HEK293T (cell line): ENCODE results near the gene RALGPS2.

Source experiments
- ARNT ChIP-seq: fragments of 450-650 bp; IDR thresholded peaks from 2 replicates; pipeline ENCODE4 v1.6.1; 2017; ENCODE audit warnings: mild to moderate bottlenecking
- BHLHE40 ChIP-seq: fragments of 450-650 bp; IDR thresholded peaks from 2 replicates; pipeline ENCODE4 v1.6.1; 2016; ENCODE audit warnings: mild to moderate bottlenecking, moderate library complexity, borderline replicate concordance
- CTBP1 ChIP-seq: fragments of 450-650 bp; IDR thresholded peaks from 2 replicates; pipeline ENCODE4 v1.6.1; 2016; ENCODE audit warnings: borderline replicate concordance
- ELF4 ChIP-seq: fragments of 450-650 bp; IDR thresholded peaks from 2 replicates; pipeline ENCODE4 v1.6.1; 2017; ENCODE audit warnings: antibody characterized with exemption
- FOXA1 ChIP-seq: fragments of 450-650 bp; IDR thresholded peaks from 2 replicates; pipeline ENCODE4 v1.6.1; 2016; ENCODE audit warnings: mild to moderate bottlenecking
- FOXK2 ChIP-seq: fragments of 450-650 bp; IDR thresholded peaks from 2 replicates; pipeline ENCODE4 v1.6.1; 2016; ENCODE audit warnings: mild to moderate bottlenecking
- FOXM1 ChIP-seq: fragments of 450-650 bp; IDR thresholded peaks from 2 replicates; pipeline ENCODE4 v1.6.1; 2017; ENCODE audit warnings: mild to moderate bottlenecking, borderline replicate concordance
- HDGF ChIP-seq: fragments of 450-650 bp; IDR thresholded peaks from 2 replicates; pipeline ENCODE4 v1.6.1; 2017; ENCODE audit warnings: antibody characterized with exemption, borderline replicate concordance
- L3MBTL2 ChIP-seq: fragments of 450-650 bp; conservative IDR thresholded peaks from 2 replicates; pipeline ENCODE4 v1.6.1; 2016; ENCODE audit warnings: mild to moderate bottlenecking
- LEF1 ChIP-seq: fragments of 450-650 bp; IDR thresholded peaks from 2 replicates; pipeline ENCODE4 v1.6.1; 2017; ENCODE audit warnings: mild to moderate bottlenecking, borderline replicate concordance
- NFRKB ChIP-seq: fragments of 450-650 bp; IDR thresholded peaks from 2 replicates; pipeline ENCODE4 v1.6.1; 2016; ENCODE audit warnings: mild to moderate bottlenecking, moderate library complexity
- SUZ12 ChIP-seq: fragments of 450-650 bp; IDR thresholded peaks from 2 replicates; pipeline ENCODE4 v1.6.1; 2016; ENCODE audit warnings: mild to moderate bottlenecking
- TARDBP ChIP-seq: fragments of 450-650 bp; IDR thresholded peaks from 2 replicates; pipeline ENCODE4 v1.6.1; 2016
- ZNF384 ChIP-seq: fragments of 450-650 bp; IDR thresholded peaks from 2 replicates; pipeline ENCODE4 v1.6.1; 2016

DNA sequence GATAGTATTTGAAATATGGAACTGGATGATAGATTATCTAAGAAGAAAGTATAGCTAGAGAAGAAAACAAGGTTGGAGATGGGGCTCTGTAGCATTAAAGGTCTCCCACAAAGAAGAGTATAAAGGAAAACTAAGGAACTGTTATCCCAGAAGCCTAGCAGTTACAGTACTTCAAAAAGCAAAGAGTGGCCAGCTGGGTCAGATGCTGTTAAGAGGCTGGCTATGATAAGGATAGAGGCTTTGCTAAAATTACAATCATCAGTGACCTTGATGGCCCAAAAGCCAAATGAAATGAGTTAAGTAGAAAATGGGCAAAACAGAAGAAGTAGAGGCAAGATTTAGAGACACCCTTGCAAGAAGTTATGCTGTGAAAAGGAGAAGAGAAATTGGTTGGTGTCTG lies 170.9 kb downstream of the RALGPS2 start:
- TF ChIP-seq NFRKB (no peak), SUZ12 (no peak), TARDBP (no peak), HDGF (no peak), FOXK2 (no peak), FOXM1 (no peak), LEF1 (no peak), ZNF384 (no peak), BHLHE40 (no peak), CTBP1 (no peak), FOXA1 (no peak), ARNT (no peak), ELF4 (no peak), L3MBTL2 (no peak)
